ENCODE data around the gene ACVR2B.
"Not testable (repeated sequence)": the region's sequence is repeated elsewhere in the genome, so short reads cannot be mapped to it uniquely, and the experiment has no call there.

The ACVR2B gene

DNA sequence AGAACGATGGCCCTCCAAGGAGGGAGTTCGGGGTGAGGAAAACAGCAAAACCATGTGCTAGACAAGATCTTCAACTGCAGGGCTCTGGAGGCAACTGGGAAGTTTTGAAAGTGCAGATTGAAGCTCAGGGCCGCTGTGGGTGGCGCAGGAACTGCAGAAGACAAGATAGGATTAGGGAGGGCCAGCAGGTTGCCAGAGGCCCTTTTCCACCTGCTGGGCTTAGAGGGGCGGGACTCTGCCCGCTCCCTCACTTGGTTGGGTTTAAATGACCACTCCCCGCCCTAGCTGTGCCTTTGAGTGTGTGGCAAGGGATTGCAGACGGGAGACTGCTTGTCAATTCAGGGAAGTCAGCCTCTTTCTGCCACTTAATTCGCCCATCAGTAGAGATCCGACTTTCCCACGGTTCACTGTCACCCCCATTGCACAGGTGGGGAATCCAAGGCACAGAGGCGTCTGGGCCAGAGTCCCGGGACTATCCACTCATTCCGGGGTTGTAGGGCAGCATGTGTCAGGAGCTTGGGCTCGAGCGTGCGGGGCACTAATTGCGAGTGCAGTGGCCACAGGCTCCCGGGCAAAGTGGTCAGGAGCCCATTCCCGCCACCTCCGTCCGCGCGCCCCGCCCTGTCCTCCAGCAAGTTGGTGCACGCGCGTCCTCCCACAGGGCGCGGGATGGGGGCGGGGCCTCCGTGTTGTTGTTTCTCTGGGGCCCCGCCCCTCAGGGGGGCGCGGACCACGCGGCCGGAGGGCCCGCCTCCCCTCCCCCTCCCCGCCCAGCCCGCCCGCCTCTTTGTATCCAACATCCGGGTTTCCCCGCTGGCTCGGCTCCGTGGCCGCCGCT lies at the start of gene ACVR2B:
ACVR2B (plus strand) TSS at position 816 of the 838 bp plus-strand sequence. CDS start 433 bp downstream, outside the sequence.
- peak; percentile 20 to 35 (median 30) for DNase-seq

DNA sequence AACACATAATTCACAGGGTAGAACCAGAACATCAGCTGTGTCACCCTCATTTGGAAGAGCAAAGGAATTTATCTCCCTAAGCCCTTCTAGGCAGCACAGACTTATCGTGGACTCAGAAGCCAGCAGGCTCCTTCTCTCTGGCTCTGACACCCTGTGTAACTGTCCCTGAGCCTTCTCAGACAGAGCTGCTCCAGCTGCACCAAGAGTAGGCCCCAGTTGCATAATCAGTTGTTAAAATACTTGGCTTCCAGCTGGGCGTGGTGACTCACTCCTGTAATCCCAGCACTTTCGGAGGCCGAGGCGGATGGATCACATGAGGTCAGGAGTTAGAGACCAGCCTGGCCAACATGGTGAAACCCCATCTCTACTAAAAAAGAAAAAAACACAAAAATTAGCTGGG lies 49.4 kb upstream of the ACVR2B start:
- no peak for DNase-seq

DNA sequence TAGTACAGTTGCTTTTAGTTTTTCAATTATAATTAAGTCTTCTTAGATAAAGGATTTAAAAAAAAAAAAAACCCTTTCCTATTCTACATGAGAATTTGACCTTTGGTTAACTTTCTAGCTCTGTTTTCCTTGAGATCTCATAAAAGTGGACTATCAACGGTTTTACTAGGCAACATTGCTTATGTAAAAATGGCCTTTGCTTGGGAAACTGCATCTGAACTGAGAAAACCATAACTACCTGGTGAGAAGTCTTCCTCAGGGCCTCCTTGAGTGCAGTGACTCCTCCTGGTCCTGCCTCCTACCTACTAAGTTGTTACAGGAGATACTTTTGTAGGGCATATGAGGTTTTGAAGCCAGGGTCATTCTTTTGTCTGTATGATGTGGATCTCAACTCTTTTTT lies 42.1 kb upstream of the ACVR2B start:
- no peak for DNase-seq

DNA sequence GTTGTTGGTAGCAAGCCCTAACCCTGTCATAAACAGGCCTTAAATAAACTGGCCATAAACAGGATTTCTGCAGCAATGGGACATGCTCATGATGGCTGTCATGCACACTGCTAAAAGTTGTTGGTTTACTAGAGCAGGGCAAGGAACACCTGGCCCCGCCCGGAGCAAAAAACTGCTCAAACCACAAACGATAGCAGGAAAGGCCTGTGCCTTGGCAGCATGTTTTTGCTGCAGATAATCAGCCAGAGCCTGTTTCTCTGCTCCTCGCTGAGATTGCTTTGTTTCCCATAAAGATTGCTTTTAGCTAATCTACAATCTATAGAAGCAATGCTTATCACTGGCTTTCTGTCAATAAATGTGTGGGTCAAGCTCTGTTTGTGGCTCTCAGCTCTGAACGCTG lies 32.9 kb upstream of the ACVR2B start:
- not testable (repeated sequence) for DNase-seq

DNA sequence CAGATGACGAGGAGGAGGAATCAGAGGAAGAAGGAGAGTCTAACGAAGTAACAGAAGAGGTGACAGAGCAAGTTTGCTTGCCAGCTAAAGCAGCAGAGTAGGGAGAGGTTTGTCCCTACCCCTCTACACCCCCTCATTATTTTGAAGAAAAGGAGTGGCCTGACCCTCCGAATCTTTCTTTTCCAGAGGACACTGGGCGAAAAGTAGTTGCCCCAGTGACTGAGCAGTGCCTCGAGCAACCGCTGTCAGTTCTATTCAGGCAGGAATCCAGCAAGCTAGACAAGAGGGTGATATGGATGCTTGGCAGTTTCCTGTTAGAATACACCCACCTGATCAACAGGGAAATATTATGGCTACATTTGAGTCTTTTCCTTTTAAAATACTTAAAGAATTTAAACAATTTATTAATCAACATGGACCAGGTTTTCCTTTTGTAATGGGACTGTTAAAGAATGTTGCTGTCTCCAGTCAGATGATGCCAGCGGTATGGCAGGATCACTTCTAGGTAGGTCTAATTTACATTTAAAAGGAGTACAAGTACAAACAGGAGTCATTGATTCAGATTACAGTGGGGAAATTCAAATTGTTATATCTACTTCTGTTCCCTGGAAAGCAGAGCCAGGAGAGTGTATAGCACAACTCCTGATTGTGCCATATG lies 31.9 kb upstream of the ACVR2B start:
- no peak for DNase-seq

DNA sequence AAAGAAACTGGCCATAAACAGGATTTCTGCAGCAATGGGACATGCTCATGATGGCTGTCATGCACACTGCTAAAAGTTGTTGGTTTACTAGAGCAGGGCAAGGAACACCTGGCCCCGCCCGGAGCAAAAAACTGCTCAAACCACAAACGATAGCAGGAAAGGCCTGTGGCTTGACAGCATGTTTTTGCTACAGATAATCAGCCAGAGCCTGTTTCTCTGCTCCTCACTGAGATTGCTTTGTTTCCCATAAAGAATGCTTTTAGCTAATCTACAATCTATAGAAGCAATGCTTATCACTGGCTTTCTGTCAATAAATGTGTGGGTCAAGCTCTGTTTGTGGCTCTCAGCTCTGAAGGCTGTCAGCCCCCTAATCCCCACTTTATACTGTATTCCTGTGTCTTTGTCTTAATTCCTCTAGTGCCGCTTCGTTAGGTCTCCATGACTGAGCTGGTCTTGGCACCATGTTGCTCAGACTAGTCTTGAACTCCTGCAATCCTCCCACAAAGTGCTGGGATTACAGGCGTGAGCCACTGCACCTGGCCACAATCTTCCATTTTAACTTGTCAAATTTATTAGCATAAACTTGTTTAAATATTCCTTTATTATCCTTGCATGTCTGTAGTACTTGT lies 26.8 kb upstream of the ACVR2B start:
- DNase-seq = not testable (repeated sequence)

DNA sequence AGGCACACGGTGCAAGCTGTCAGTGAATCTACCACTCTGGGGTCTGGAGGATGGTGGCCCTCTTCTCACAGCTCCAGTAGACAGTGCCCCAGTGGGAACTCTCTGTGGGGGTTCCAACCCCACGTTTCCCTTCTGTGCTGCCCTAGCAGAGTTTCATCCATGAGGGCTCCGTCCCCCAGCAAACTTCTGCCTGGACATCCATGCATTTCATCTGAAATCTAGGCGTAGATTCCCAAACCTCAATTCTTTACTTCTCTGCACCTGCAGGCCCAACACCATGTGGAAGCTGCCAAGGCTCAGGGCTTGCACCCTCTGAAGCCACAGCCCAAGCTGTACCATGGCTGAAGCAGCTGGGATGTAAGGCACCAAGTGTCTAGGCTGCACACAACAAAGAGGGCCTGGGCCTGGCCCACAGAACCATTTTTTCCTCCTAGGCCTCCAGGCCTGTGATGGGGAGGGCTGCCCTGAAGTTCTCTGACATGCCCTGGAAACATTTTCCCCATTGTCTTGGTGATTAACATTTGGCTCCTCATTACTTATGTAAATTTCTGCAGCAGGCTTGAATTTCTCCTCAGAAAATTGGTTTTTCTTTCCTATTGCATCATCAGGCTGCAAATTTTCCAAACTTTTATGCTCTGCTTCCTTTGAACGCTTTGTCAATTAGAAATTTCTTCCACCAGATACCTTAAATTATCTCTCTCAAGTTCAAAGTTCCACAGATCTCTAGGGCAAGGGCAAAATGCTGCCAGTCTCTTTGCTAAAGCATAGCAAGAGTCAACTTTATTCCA lies 20.6 kb upstream of the ACVR2B start:
- DNase-seq = not testable (repeated sequence)

DNA sequence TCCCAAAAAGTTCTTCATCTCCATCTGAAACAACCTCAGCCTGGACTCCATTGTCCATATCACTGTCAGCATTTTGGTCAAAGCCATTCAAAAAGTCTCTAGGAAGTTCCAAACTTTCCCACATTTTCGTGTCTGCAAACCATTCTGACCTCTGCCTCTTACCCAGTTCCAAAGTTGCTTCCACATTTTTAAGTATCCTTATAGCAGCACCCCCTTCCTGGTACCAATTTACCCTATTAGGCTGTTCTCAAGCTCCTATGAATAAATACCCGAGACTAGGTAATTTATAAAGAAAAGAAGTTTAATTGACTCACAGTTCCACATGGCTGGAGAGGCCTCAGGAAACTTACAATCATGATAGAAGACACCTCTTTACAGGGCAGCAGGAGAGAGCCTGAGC lies 20.0 kb upstream of the ACVR2B start:
- DNase-seq = not testable (repeated sequence)

DNA sequence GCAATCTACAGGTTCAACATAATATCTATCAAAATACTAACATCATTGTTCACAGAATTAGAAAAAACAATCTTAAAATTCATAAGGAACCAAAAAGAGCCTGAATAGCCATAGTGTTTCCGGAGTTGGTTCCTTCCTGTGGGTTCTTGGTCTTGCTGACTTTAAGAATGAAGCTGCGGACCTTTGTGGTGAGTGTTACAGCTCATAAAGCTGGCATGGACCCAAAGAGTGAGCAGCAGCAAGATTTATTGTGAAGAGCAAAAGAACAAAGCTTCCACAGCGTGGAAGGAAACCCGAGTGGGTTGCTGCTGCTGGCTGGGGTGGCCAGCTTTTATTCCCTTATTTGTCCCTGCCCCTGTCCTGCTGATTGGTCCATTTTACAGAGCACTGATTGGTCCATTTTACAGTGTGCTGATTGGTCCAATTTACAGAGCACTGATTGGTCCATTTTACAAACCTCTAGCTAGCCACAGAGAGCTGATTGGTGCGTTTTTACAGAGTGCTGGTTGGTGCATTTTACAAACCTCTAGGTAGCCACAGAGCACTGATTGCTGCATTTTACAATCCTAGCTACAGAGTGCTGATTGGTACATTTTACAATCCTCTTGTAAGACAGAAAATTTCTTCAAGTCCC lies 15.1 kb upstream of the ACVR2B start:
- not testable (repeated sequence) for DNase-seq

DNA sequence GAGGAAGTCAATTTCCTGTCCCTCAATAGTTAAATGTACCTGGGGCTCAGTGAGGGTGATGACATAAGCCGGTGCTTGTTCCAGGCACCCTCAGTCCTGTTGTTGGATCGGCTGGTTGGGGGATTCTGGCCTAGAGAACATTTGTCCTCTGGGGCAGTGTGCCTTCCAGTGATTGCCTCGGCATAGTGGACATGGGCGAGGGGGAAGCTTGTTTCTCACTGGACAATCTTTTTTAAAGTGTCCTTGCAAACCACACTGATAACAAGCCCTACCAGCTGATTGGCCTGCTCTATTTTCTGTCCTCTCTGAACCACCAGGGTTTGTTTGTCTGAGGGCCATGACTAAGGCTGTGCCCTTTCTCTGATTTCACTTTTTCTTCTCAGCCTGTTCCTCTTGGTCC lies 10.5 kb upstream of the ACVR2B start:
- DNase-seq = not testable (repeated sequence)

DNA sequence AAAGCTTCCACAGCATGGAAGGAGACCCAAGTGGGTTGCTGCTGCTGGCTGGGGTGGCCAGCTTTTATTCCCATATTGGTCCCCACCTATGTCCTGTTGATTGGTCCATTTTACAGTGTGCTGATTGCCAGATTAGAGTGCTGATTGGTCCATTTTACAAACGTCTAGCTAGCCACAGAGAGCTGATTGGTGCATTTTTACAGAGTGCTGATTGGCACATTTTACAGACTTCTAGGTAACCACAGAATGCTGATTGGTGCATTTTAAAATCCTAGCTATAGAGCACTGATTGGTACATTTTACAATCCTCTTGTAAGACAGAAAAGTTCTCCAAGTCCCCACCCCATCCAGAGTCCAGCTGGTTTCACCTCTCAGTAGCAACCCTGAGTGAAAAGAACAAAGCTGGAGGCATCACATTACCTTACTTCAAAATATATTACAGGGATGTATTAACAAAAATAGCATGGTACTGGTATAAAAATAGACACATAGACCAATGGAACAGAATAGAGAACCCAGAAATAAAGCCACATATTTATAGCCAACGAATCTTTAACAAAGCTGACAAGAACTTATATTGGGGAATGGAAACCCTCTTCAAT lies 7.5 kb upstream of the ACVR2B start:
- no peak for DNase-seq

DNA sequence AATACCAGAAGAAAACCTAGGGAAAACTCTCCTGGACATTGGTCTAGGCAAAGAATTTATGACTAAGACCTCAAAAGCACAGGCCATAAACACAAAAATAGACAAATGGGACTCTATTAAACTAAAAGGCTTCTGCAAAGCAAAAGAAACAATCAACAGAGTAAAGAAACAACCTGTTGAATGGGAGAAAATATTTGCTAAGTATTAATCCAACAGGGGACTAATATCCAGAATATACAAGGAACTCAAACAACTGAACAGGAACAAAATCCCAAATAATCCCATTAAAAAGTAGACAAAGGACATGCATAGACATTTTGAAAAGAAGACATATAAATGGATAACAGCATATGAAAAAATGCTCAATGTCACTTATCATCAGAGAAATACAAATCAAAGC lies 6.9 kb upstream of the ACVR2B start:
- no peak for DNase-seq

DNA sequence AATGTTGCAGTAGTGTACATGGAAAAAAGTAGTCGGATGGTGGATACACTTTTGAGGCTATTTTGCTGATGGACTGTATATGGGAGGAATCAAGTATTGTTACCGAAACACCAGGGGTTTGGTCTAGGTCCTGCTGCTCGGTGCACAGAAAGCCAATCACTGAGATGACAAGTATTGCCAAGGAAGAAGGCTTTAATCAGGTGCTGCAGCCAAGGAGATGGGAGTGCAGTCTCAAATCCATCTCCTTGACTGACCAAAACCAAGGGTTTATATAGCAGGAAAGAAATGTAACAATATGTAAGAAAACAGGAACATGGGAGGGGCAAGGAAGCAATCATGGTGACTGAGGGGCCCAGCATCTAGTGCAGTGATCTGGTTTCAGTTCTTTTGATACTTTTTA lies 2.8 kb upstream of the ACVR2B start:
- DNase-seq = no peak

DNA sequence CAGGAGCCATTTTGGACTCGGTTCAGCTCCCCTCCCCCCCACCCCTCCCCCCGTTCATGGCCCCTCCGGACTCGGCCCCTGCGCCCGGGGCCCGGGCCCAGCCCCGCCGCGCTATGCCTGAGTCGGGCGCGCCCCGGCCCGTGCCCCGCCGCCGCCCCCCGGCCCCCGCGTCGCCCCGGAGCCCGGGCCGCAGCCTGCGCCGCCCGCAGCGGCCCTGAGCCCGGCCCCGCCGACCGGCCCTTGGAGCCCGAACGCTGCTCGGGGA lies 155 bp downstream of the ACVR2B start:
- no peak for DNase-seq

DNA sequence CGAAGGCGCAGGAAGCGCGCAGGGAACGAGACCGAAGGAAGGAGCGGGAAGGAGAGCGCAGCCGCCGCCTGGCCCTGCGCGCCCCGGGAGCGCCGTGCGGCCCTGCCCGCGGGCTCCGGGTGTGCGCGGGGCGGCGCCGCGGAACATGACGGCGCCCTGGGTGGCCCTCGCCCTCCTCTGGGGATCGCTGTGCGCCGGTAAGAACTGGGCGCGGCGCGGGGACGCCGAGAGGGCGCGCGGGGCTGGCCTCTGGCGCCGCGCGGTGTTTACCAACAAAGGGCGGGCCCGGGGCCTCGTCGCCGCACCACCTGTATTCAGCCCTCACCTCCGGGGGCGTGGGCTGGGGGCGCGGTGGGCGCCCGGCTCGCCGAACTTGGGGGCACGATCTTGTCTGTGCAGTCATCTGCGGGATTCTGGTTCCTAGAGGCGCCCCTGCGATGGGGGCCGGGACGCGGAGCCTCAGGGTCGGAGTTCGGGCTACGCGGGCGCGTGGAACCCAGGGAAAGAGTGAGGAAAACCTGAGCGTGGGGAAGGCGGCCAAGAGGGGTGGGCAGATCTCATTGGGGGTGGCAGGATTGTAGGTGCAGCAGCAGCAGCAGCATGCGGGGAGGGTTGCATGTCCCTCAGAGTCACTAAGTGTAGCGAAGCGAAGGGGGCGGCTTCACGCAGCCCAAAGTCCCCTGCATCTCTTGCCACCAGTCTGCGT lies 641 bp downstream of the ACVR2B start:
- no peak for DNase-seq

DNA sequence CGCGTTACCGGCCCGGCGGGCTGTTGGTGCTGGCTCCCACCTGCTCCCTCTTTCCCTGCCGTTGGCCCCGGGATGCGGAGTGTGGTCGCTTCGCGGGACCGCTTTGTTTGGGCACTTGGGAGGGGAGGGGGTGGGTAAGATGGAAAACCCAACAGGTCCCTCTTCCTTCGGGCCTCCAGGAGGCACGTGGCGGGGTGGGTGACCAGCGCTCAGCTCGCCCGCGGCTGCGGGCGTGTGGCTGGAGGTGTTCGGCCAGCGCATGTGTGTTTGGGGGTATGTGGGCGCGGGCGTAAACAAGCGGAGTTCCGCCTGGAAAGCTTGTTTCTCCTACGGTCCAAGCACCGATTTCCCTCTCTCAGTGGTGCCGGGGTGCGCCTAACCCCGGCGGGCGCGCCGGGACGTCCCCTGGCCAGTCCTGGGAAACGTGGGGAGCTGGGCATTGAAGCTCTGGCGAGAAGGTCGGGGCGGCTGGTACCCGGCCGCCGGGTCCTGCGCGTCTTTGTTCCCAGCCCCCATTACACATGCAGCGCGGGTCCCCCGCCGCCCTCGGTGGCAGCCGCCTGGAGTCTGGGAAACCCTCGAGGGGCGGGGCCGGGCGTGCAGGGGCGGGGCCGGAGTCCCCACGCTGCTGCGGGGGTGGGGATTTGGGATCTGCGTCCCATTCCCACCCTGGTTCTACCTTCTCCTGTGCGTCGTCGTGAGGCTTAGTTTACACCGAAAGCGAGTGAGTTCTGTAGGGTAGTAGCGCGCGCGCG lies 1.4 kb downstream of the ACVR2B start:
- no peak for DNase-seq

DNA sequence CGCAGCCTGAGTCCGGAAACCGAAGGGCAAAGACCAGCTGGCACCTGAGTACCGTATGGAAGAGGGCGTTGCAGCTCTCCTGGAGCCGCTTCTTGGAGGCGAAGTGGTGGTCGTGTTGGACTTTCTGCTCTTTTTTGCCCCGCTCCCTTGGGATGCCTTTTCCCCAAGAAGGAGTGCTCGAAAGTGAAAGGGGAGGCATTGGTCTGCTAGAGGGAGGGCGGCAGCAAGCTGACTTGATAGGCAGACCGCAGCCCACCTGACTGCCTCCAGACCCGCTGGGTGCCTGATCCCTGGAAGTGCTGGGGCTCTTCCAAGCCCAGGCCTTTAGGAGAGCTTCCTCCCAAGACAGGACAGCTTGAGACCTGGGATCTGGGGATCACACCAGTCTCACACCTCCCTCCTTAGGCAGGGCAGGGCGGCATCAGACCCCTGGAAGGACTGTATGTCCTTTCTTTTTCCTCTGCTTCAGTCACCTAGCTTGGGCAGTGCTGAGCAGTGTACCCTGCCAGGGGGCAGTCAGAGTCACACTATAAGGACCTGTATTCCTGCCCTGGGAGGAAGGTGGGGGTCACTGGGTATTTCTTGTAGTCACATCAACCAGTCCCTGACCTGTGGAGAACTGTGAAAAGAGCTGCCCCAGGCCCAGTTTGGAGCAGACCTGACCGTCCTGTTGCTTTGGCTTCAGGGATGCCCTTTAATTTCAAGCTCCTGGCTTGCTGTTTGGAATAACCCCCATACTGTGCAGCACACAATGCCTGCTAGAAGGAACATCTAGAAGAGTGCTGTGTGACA lies 2.1 kb downstream of the ACVR2B start:
- DNase-seq = no peak

DNA sequence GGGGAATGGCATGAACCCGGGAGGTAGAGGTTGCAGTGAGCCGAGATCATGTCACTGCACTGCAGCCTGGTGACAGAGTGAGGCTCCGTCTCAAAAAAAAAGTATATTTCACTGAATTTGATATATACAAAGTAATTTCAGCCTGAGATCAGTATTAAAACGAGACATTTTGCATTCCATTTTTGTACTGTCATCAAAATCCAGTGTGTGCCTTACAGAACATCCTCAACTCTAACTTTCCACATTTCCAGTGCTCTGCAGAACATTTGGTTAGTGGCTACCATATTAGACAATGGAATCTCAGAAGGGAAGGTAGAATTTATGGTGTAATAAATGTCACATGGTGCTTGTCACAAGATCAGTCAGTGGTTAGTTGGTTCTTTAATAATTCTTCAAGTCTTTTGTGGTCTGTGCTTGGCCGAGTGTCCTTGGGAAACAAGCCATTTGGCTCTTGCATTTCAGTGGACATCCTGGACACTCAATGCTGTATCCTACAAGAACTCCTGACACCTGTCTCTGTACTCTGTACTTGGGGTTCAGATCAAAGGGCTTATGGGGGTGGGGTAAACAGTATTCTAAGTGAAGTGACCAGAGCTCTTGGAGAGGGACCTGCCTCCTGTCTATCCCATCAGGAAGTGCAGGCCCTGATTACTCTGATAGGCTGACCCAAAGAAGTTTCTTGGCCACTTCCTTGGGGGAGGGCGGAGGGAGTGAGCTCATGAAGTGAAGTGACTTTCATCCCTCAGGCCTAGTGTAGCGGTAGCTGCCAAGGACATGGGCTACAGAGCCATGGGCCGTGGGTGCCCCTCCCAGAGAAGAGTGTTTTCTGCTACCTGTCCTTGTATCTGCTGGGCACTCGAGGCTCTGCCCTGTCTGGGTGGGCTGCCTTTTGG lies 3.7 kb downstream of the ACVR2B start:
- no peak for DNase-seq

All from activated CD4-positive, CD25-positive, alpha-beta regulatory T cell (primary cell).